ENCODE results near the gene FPR3. TPM values are rescaled to one million over a fixed set of nuclear protein-coding genes. Genes with fewer than 3 reads are reported as not detected.

Gene FPR3
- total RNA-seq, 1 experiment from 2014 or later = not detected

DNA sequence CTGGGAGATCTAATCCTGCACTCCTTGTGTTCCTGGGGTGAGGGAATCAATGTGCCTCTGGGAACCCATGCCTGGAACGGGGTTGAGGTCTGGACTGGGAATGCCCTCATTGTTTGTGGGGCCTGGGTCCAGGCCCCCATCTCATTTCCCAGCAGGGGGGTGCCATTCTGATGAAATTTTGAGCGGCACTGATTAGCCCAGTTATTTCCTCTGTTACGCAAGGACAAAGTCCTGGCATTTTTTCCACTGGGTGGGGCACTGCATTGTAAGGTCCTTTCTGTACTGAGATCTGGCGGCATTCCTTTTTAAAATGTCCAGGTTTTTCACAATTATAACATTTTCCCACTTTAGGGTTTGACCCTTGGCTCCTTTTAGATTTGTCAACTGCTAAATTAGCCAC is 14.8 kb downstream of the FPR3 start:
- Histone ChIP-seq H3K4me3 (no peak overlapping the region), H3K36me3 (no peaks in the 10 kb centered on the region), H3K27me3 (no peaks in the 10 kb centered on the region), H3K27ac (no peak overlapping the region), H3K4me1 (no peaks in the 10 kb centered on the region), H3K9me3 (replicated peaks) (no peaks in the 10 kb centered on the region)
- no peak for DNase-seq

GRCh38 chr19:51810223-51810622 is 15.3 kb downstream of the FPR3 start:
- Histone ChIP-seq H3K4me3 (no peak overlapping the region), H3K27ac (no peak overlapping the region), H3K4me1 (no peaks in the 10 kb centered on the region), H3K27me3 (no peaks in the 10 kb centered on the region), H3K9me3 (replicated peaks) (no peaks in the 10 kb centered on the region), H3K36me3 (no peaks in the 10 kb centered on the region)
- no peak for DNase-seq

- no peak for DNase-seq
- H3K4me1 ChIP-seq = no peaks in the 10 kb centered on the region
- no peak overlapping the region for H3K4me3 ChIP-seq
- no peaks in the 10 kb centered on the region for H3K27me3 ChIP-seq
- H3K27ac ChIP-seq = no peak overlapping the region
- no peaks in the 10 kb centered on the region for H3K36me3 ChIP-seq
- no peaks in the 10 kb centered on the region for H3K9me3 ChIP-seq (replicated peaks)
These were observed 16.4 kb downstream of the FPR3 start for GRCh38 chr19:51811344-51811743.

GRCh38 chr19:51815043-51815442 is 20.1 kb downstream of the FPR3 start:
- no peak overlapping the region for H3K27ac ChIP-seq

DNA sequence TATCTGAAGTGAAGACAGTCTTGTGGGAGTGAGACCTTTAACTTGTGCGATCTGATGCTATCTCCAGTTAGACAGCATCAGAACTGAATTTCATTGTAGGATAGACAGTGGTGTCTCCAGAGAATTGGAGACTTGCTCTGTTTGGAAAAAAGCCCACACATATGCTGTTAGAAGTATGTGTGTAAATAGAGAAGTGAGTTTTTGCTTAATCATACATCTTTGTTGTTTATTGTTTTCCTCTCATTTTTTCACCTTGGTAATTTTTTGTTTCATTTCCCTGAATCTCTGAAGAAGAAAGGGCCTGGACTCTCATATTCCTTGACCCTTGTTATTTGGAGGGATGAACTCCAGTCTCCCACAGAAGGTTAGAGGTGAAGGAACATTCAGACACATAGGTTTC is 21.8 kb downstream of the FPR3 start:
- Histone ChIP-seq H3K4me3 (no peak overlapping the region), H3K4me1 (no peaks in the 10 kb centered on the region), H3K27me3 (no peaks in the 10 kb centered on the region), H3K27ac (no peak overlapping the region), H3K9me3 (replicated peaks) (no peaks in the 10 kb centered on the region), H3K36me3 (no peaks in the 10 kb centered on the region)
- DNase-seq = no peak

More at GRCh38 chr19:51815043-51815442, 20.1 kb downstream of the FPR3 start:
- no peak for DNase-seq
- H3K4me3 ChIP-seq = no peak overlapping the region
- H3K27me3 ChIP-seq = no peaks in the 10 kb centered on the region
- H3K9me3 ChIP-seq (replicated peaks) = no peaks in the 10 kb centered on the region
- H3K4me1 ChIP-seq = no peaks in the 10 kb centered on the region
- no peaks in the 10 kb centered on the region for H3K36me3 ChIP-seq

GRCh38 chr19:51820011-51820410 is 25.1 kb downstream of the FPR3 start:
- DNase-seq = no peak
- Histone ChIP-seq H3K27ac (no peak overlapping the region), H3K4me3 (no peak overlapping the region), H3K36me3 (no peaks in the 10 kb centered on the region), H3K9me3 (replicated peaks) (no peaks in the 10 kb centered on the region), H3K27me3 (no peaks in the 10 kb centered on the region), H3K4me1 (no peaks in the 10 kb centered on the region)

GRCh38 chr19:51820831-51821446 is 26.0 kb downstream of the FPR3 start:
- Histone ChIP-seq H3K27me3 (no peaks in the 10 kb centered on the region), H3K9me3 (replicated peaks) (no peaks in the 10 kb centered on the region), H3K4me3 (no peak overlapping the region), H3K4me1 (no peaks in the 10 kb centered on the region), H3K36me3 (no peaks in the 10 kb centered on the region), H3K27ac (no peak overlapping the region)
- no peak for DNase-seq

DNA sequence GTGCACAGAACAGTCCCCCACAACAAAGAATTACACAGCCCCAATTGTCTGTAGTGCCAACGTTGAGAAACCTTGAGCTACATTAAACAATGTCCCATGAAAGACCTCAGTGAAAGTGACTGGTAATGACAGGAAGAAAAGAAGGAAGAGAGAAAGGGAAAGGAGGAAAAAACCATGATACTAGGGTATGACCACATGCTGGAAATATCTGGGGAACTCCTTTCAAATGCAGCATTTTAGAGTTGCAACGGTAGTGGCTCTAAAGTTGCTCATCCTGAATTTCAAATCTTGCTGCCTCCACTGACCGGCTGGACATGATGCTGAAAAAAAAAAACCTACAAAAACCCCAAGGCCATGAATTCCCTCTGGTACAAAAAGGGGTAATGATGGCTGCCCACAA is 26.5 kb downstream of the FPR3 start:
- no peak for DNase-seq
- Histone ChIP-seq H3K4me3 (no peak overlapping the region), H3K4me1 (no peaks in the 10 kb centered on the region)

GRCh38 chr19:51821921-51822320 is 27.0 kb downstream of the FPR3 start:
- Histone ChIP-seq H3K27me3 (no peaks in the 10 kb centered on the region), H3K9me3 (replicated peaks) (no peaks in the 10 kb centered on the region), H3K4me3 (no peak overlapping the region), H3K27ac (no peak overlapping the region), H3K4me1 (no peaks in the 10 kb centered on the region), H3K36me3 (no peaks in the 10 kb centered on the region)
- DNase-seq = no peak

More for the DNA sequence above, 26.5 kb downstream of the FPR3 start:
- Histone ChIP-seq H3K36me3 (no peaks in the 10 kb centered on the region), H3K27ac (no peak overlapping the region), H3K27me3 (no peaks in the 10 kb centered on the region), H3K9me3 (replicated peaks) (no peaks in the 10 kb centered on the region)

DNA sequence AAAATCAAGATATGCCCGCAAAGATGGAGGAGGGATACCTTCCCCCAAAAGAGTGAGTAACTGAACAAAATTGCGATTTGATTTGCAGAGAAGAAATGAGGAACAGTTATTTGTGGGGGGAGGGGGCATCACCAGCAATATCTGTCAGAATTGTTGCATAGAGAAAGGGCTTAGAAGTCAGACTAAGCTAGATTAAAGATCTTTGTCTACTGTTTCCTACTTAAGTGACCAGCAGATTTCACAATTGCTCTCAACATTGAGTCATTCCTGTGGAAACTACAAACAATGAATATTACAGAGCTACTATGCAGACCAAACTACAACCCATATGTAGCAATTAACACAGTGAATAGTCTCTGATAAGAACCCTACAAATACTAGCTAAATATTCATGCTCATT is 27.4 kb downstream of the FPR3 start:
- Histone ChIP-seq H3K27ac (no peak overlapping the region), H3K9me3 (replicated peaks) (no peaks in the 10 kb centered on the region), H3K4me1 (no peaks in the 10 kb centered on the region), H3K27me3 (no peaks in the 10 kb centered on the region), H3K36me3 (no peaks in the 10 kb centered on the region), H3K4me3 (no peak overlapping the region)
- DNase-seq = no peak

- H3K36me3 ChIP-seq = no peaks in the 10 kb centered on the region
- H3K9me3 ChIP-seq (replicated peaks) = no peaks in the 10 kb centered on the region
- no peak overlapping the region for H3K4me3 ChIP-seq
- H3K27me3 ChIP-seq = no peaks in the 10 kb centered on the region
- DNase-seq = no peak
- H3K27ac ChIP-seq = no peak overlapping the region
- H3K4me1 ChIP-seq = no peaks in the 10 kb centered on the region
These were observed 28.0 kb downstream of the FPR3 start for GRCh38 chr19:51822946-51823345.

DNA sequence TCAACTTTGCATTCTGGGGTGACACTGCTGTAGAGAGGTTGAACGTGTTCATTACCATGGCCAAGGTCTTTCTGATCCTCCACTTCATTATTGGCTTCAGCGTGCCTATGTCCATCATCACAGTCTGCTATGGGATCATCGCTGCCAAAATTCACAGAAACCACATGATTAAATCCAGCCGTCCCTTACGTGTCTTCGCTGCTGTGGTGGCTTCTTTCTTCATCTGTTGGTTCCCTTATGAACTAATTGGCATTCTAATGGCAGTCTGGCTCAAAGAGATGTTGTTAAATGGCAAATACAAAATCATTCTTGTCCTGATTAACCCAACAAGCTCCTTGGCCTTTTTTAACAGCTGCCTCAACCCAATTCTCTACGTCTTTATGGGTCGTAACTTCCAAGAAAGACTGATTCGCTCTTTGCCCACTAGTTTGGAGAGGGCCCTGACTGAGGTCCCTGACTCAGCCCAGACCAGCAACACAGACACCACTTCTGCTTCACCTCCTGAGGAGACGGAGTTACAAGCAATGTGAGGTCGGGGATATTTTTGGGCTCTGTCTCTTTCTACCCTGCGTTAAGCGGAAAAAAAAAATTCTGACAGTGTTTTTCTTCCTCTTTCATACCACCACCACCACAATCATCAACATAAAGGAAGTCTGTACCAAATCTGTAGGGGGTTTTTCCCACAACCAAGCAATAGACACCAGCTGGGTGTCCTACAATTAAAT is 29.5 kb downstream of the FPR3 start:
- H3K27ac ChIP-seq = no peak overlapping the region
- H3K4me3 ChIP-seq = no peak overlapping the region
- H3K27me3 ChIP-seq = no peaks in the 10 kb centered on the region
- H3K36me3 ChIP-seq = no peaks in the 10 kb centered on the region
- no peak for DNase-seq
- H3K9me3 ChIP-seq (replicated peaks) = no peaks in the 10 kb centered on the region
- no peaks in the 10 kb centered on the region for H3K4me1 ChIP-seq

DNA sequence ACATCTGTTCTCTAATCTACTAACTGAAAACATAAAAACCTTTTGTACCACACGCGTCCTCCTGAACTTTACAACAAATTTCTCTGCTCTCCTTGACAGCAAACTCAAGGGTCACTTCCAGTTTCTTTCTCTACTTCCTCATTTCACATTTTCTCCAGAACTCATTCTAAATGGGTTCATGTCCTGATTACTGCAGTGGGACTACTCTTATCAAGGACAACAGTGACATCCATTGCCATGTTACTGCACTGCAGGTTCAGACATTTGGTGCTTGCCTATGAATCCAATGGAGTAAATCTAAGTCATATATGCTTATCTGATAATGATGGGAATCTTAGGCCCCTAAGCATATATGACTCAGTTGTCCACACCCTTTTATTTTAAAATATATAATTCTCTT is 35.3 kb downstream of the FPR3 start:
- no peaks in the 10 kb centered on the region for H3K27me3 ChIP-seq
- no peaks in the 10 kb centered on the region for H3K9me3 ChIP-seq (replicated peaks)
- no peak for DNase-seq
- no peak overlapping the region for H3K4me3 ChIP-seq
- no peaks in the 10 kb centered on the region for H3K36me3 ChIP-seq
- H3K27ac ChIP-seq = no peak overlapping the region
- no peaks in the 10 kb centered on the region for H3K4me1 ChIP-seq

- no peaks in the 10 kb centered on the region for H3K4me1 ChIP-seq
- no peak overlapping the region for H3K27ac ChIP-seq
- no peak for DNase-seq
- H3K4me3 ChIP-seq = no peak overlapping the region
- H3K36me3 ChIP-seq = no peaks in the 10 kb centered on the region
- no peaks in the 10 kb centered on the region for H3K9me3 ChIP-seq (replicated peaks)
- H3K27me3 ChIP-seq = no peaks in the 10 kb centered on the region
These were observed 42.2 kb downstream of the FPR3 start for GRCh38 chr19:51837145-51837544.

DNA sequence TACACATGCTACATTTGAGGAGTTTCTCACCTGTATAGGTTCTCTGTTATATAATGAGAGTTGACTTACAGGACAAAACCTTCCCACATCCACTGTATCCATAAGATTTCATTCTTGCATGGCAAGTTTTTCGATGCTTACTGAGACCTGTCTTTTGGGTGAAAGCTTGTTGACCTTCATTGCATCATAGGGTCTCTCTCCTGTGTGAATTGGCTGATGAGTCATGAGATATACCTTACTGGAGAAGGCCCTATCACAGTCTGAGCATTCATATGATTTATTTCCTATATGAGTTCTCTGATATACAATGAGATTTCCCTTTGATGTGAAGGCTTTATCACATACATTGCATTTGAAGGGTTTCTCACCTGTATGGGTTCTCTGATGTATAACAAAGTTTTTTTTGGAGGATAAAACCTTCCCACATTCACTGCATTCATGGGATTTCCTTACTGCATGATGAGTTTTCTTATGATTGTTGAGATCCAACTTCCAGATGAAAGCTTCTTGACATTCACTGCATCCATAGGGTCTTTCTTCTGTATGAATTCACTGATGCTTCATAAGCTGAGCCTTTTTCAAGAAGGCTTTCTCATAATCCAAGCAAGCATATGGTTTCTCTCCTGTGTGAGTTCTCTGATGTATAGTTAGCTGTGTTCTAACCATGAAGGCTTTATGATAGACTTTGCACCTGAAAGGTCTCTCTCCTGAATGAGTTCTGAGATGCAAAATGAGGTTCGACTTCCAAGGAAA is 67.1 kb downstream of the FPR3 start:
- Histone ChIP-seq H3K4me1 (no peaks in the 10 kb centered on the region), H3K36me3 (no peaks in the 10 kb centered on the region), H3K27ac (no peak overlapping the region), H3K9me3 (replicated peaks) (peaks cover 33% of the 10 kb centered on the region), H3K27me3 (no peaks in the 10 kb centered on the region), H3K4me3 (no peak overlapping the region)
- no peak for DNase-seq
